GM12873 (cell line): ENCODE measurements around the gene PLAA.

Experiments used
- TF ChIP-seq, protein P1 (sequence below): IDR thresholded peaks from 2 replicates; pipeline ENCODE4 v1.5.1; 2012; ENCODE audit warnings: low read depth, mild to moderate bottlenecking, moderate library complexity, low read length, control low read depth; ENCODE audit not compliant: insufficient read depth; ENCODE audit errors: missing control alignments

Gene PLAA

DNA sequence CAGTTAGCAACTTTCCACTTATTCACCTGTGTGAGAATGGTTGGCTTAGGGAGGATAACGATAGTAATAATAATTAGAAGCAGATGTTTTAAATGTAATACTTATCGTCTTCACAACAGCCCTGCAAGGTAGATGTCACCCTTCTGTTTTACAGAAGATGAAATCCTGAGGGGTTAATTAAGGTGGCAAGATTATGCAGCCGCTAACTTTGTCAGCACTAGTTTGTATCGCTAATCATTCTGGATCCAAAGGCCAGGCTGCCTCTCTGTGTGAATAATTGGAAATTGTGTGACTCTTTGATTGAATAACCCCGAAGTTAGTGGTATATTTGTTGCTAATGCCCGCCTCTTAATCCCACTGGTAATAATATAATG is 9.8 kb upstream of the PLAA start:
- TF ChIP-seq, protein P1, sequence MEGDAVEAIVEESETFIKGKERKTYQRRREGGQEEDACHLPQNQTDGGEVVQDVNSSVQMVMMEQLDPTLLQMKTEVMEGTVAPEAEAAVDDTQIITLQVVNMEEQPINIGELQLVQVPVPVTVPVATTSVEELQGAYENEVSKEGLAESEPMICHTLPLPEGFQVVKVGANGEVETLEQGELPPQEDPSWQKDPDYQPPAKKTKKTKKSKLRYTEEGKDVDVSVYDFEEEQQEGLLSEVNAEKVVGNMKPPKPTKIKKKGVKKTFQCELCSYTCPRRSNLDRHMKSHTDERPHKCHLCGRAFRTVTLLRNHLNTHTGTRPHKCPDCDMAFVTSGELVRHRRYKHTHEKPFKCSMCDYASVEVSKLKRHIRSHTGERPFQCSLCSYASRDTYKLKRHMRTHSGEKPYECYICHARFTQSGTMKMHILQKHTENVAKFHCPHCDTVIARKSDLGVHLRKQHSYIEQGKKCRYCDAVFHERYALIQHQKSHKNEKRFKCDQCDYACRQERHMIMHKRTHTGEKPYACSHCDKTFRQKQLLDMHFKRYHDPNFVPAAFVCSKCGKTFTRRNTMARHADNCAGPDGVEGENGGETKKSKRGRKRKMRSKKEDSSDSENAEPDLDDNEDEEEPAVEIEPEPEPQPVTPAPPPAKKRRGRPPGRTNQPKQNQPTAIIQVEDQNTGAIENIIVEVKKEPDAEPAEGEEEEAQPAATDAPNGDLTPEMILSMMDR: no peak

DNA sequence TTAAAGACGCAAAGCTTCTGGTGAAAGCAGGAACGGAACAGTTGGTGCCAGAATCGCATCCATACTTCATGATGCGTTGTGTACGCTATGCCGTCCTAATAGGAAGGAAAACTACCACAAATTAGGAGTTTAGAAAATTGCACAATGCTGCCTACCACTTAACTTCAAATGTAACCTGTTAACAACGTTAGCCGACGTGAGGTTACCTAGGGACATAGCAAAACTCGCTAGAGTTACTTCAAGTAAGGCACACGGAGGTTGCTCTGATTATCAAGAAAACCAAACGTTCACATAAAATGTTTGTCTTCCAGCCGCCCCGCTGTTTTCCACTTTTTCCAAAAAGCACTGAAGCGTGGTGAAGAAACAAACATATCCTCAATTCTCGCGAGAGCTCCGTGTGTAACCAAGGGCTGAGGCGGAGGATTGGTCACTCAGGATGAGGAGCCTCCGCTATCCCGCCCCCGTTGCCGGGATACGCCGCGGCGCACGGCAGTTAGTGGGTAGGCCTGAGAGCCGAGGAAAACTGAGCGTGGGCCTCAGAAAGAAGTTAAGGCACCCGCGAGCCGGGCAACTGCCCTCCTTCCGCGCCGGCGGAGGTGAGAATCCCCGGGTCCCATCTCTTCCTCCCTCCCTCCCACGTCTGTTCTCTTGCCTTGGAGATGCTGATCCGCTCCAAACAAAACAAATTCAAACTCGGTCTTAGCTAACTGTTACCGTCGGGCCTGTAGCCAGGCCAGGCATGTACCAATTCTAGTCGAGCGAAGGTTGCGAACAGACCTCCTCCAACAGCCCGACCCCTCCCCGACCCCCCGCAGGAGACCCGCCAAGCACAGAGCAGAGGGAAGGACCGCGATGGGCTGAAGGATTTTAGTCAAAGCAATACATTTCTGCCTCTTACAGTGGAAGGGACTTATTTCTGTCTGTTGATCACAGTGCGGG is 9.1 kb upstream of the PLAA start, which contains the start of gene IFT74:
TSS of gene IFT74 (plus strand) at position 492 of the 939 bp plus-strand sequence. CDS start 5,556 bp downstream, outside the sequence.
- TF ChIP-seq, protein P1: no peak

DNA sequence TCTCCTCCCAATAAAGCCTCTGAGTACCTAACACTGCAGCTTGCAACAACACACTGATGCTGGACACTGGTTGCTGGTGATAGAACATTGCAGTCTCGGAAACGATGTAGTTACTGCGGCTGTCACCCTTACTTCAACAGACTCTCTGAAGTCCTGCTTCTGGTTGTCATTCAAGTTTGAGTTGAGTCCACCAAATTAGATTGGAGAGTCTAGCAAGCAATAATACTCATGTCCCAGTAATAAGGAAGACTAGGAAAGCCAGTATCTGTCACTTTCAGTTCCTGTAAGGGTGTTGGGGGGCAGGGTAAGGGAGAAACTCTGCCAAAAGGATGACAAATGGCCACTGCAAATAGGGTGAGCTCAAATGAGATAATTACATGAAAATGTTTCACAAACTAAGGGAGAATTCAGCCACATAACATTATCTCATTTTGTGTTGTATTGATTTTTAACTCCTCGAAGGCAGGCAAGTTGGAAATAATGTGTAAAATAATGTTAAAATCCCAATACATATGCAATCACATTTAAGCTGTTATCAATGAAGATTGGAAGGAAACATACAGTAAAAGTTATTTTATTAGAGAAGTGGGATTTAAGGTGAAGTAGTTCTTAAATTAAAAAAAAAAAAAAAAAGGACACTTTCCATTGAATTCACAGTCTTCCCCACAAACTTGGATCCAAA is 8.3 kb upstream of the PLAA start:
- TF ChIP-seq, protein P1: no peak

DNA sequence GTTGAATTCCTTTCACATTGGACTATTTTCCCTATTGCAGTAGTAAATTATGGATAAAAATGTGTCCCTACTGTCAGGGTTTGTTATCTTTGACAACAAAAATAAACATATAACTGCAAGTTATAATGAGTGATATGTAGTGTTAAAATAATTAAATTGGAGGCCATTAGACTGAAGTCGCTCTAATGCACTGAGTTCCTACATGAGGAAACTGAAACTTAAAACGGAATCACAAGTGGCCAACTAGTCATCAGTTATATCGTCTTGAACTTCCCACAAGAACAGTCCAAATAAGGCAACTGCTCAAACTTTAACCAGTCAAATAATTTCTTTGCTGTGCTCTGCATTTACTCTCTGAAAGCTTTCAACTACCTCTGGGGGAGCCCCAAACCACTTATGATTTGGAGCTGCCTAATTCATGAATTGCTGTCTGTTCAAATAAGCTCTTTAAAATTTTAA is 7.0 kb upstream of the PLAA start:
- TF ChIP-seq, protein P1: no peak

DNA sequence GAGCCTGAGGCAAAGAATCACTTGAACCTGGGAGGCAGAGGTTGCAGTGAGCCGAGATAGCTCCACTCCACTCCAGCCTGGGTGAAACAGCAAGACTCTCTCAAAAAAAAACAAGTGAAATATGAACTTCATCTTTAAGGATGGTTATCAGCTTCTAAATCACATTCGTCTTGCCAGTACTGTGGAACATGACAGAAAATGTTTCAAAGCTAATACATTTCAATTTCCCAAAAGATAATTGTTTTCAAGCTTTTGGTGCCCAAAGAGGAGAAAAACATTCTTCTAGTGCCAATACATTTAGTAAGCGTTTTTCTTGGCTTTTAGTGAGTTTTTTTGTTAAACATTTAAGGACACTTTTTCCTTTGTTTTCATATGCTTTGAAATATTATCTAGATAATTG is 4.8 kb upstream of the PLAA start:
- TF ChIP-seq, protein P1: no peak

DNA sequence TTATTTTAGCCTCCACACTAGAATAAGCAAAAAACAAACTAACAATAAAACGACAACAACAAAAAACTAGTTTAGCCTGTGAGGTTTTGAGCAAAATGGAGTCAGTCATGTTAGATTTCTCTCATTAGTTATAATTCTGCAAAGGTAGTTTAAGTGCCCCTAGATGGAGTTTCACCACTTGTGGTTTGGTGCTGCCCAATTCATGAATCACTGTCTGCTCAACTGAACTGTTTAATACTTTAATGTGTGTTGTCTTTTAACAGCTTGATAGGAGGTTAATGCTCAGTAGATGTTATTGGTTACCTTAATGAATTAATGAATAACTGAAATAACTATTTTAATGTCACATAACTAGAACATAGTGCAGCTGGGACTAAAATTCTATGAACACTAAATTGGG is 3.5 kb upstream of the PLAA start:
- TF ChIP-seq, protein P1: no peak

DNA sequence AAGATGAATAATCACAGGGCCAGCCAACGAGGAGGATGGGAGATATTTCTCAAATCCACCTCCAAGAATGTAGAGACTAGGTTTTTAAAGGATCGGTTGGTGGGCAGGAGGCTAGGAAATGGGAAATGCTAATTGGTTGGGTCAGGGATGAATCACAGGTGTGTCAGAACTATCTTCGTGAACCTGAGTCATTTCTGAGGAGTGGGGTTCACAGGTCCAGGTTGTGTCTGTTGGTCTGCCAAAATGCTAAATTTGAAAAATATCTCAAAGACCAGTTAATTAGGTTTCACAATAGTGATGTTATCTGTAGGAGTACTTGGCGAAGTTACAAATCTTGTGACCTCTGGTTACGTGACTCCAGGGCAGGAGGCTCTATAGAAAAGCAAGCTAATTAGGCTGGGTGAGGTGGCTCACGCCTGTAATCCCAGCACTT is 2.6 kb upstream of the PLAA start:
- TF ChIP-seq, protein P1: no peak
